ENCODE data around the gene WDR18. TPM values are rescaled to one million over a fixed set of nuclear protein-coding genes. Genes with fewer than 3 reads are reported as not detected.

WDR18 gene
- polyA plus RNA-seq, 1 of the 3 experiments (the other 2 are of a cell fraction), result 47.9 TPM

DNA sequence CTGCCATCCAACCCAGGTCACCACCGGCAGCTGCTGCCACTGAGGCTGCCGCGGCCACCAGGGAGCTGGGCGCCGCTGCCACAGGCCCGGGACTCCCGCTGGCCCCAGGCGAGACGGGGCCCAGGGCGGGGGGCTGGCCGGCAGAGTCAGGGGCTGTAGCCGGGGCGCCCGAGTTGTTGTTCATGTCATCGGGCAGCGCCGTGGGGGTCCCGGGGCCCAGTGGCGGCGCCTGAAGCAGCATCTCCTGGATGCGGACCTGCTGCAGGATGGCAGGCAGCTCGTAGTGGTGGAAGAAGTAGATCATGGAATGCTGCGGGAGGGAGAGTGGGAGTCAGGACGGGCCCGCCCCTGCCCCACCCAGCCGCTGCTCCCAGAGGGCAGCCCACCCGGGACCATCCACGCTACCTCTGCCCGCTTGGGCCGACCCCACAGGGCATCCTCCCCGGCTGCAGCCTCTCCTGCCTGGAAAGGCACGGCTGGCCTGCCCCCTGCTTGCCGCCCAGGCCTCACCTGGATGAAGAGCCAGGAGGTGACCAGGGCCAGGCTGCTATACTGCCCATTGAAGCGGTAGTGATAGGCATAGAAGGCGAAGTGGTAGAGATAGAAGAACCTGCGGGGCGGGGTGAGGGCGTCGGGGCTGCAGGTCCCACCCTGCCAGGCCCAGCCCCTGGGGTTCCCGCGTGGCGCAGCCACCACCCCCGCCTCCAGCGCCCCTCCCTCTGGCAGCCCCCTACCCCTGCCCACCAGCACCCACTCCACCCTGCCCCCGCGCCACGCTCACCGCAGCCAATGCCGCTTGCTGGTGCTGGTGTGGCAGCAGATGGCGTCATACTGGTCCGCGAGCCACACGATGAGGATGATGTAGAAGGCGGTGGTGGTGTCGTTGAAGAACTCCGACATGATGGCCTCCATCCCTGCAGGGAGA is 26.7 kb downstream of the WDR18 start (continued):
- no peak for TF ChIP-seq EZH2phosphoT487 (IDR thresholded peaks at IDR 0.05; ENCODE audit: borderline replicate concordance, low read depth)
- no peak for TF ChIP-seq ELF1 (IDR thresholded peaks at IDR 0.05)
- no peak for TF ChIP-seq NRF1 (IDR thresholded peaks at IDR 0.05; ENCODE audit: low read depth, low read length)
- no peak for TF ChIP-seq CHD2 (IDR thresholded peaks at IDR 0.05; ENCODE audit: low read length, partially characterized antibody)
- no peak for TF ChIP-seq RFX5 (IDR thresholded peaks at IDR 0.05; ENCODE audit: low read length)
- no peak for TF ChIP-seq USF1 (IDR thresholded peaks at IDR 0.05; ENCODE audit: borderline replicate concordance, low read depth)

- Histone ChIP-seq H3K36me3 (replicated peaks in 1 of 2; ENCODE audit: control insufficient read depth in 1 of 2, insufficient read depth in 2 of 2, low read length in 1 of 2) (peaks cover 0 to 51% of the 10 kb centered on the region in 2 experiments), H3K9me3 (no peaks in the 10 kb centered on the region), H3K9me2 (no peaks in the 10 kb centered on the region), H3K27ac (ENCODE audit: low read depth in 2 of 2, low read length in 1 of 2) (no peak overlapping the region), H3K4me3 (ENCODE audit: low read depth in 2 of 2, low read length in 1 of 2) (no peak overlapping the region), H4K20me1 (ENCODE audit: insufficient read depth) (peaks cover 34% of the 10 kb centered on the region), H3K4me1 (ENCODE audit: control insufficient read depth in 1 of 2, insufficient read depth in 2 of 2, low read depth in 1 of 2, low read length in 1 of 2) (peaks cover 0 to 5% of the 10 kb centered on the region in 2 experiments; a peak in 1 of 4 replicates), H3K4me2 (no peak overlapping the region), H3F3A (replicated peaks; ENCODE audit: insufficient read depth) (peaks cover under 1% of the 10 kb centered on the region), H2AFZ (ENCODE audit: low read depth) (no peak overlapping the region), H3K27me3 (ENCODE audit: insufficient read depth) (no peaks in the 10 kb centered on the region), H3K9ac (no peak overlapping the region), H3K79me2 (ENCODE audit: insufficient read depth) (peaks cover 34% of the 10 kb centered on the region)
- CTCF ChIA-PET, result no interaction called here
- WGBS (ENCODE audit: low lambda C conversion rate), result 94% methylated on average over 19 of the region's 36 CpGs
- POLR2A ChIA-PET, result no interaction called here
- TF ChIP-seq TEAD4 (IDR thresholded peaks at IDR 0.05; ENCODE audit: borderline replicate concordance, insufficient read depth) (no peak), EZH2phosphoT487 (IDR thresholded peaks at IDR 0.05; ENCODE audit: borderline replicate concordance, low read depth) (no peak), FOXJ3 (CRISPR knock-in tag; IDR thresholded peaks at IDR 0.05) (no peak), FOSL2 (IDR thresholded peaks at IDR 0.05; ENCODE audit: borderline replicate concordance, low read depth) (no peak), MEF2A (IDR thresholded peaks at IDR 0.05; ENCODE audit: borderline replicate concordance, low read depth) (no peak), TAF1 (IDR thresholded peaks at IDR 0.05; ENCODE audit: borderline replicate concordance, low read depth, low read length) (no peak)
- no peak for DNase-seq
Observed at GRCh38 chr19:1011831-1012333, 27.7 kb downstream of the WDR18 start.

DNA sequence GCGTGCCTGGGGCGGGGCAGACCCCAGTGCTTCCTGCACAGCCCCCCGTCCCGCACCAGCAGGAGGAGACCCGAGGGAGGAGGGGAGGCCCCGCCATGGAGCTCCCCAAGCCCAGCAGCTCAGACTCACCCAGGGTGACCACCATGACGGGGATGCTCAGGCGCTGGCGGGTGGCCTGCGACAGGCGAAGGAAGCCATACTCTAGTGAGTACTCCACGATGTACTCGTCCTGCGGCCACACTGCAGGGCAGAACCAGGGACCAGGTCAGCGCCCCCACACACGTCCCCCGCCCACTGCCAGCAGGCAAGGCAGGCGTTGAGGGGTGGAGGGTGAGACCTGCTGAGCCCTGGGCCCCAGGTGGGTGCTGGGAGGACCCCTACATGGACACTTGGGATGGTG is 28.2 kb downstream of the WDR18 start:
- TF ChIP-seq TAF1 (IDR thresholded peaks at IDR 0.05; ENCODE audit: borderline replicate concordance, low read depth, low read length) (no peak), FOXJ3 (CRISPR knock-in tag; IDR thresholded peaks at IDR 0.05) (no peak), EZH2phosphoT487 (IDR thresholded peaks at IDR 0.05; ENCODE audit: borderline replicate concordance, low read depth) (no peak), ELF1 (IDR thresholded peaks at IDR 0.05) (no peak), CHD2 (IDR thresholded peaks at IDR 0.05; ENCODE audit: low read length, partially characterized antibody) (no peak), USF1 (IDR thresholded peaks at IDR 0.05; ENCODE audit: borderline replicate concordance, low read depth) (no peak), JUND (IDR thresholded peaks at IDR 0.05) (no peak), CTCF (IDR thresholded peaks at IDR 0.05) (no peak), POLR2AphosphoS5 (IDR thresholded peaks at IDR 0.05; ENCODE audit: low read depth, low read length) (no peak), MXI1 (IDR thresholded peaks at IDR 0.05; ENCODE audit: low read depth, low read length) (no peak), YY1 (IDR thresholded peaks at IDR 0.05; ENCODE audit: low read depth) (no peak)
- TF ChIP-seq, protein P1, sequence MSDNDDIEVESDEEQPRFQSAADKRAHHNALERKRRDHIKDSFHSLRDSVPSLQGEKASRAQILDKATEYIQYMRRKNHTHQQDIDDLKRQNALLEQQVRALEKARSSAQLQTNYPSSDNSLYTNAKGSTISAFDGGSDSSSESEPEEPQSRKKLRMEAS (IDR thresholded peaks at IDR 0.05; ENCODE audit: low read depth), result no peak
- TF ChIP-seq, protein P2, sequence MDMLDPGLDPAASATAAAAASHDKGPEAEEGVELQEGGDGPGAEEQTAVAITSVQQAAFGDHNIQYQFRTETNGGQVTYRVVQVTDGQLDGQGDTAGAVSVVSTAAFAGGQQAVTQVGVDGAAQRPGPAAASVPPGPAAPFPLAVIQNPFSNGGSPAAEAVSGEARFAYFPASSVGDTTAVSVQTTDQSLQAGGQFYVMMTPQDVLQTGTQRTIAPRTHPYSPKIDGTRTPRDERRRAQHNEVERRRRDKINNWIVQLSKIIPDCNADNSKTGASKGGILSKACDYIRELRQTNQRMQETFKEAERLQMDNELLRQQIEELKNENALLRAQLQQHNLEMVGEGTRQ (IDR thresholded peaks at IDR 0.05; ENCODE audit: borderline replicate concordance, low read depth, low read length), result no peak
- H3K79me2 ChIP-seq (ENCODE audit: insufficient read depth), result peaks cover 38% of the 10 kb centered on the region
- H3K9ac ChIP-seq, result no peak overlapping the region
- peaks cover 0 to 5% of the 10 kb centered on the region in 2 experiments; a peak in 1 of 4 replicates for H3K4me1 ChIP-seq (ENCODE audit: control insufficient read depth in 1 of 2, insufficient read depth in 2 of 2, low read depth in 1 of 2, low read length in 1 of 2)
- WGBS (ENCODE audit: low lambda C conversion rate), result 99% methylated on average over 12 of the region's 18 CpGs
- no peaks in the 10 kb centered on the region for H3K9me2 ChIP-seq
- no peak for DNase-seq
- H3F3A ChIP-seq (replicated peaks; ENCODE audit: insufficient read depth), result no peaks in the 10 kb centered on the region
- H2AFZ ChIP-seq (ENCODE audit: low read depth), result no peak overlapping the region
- H4K20me1 ChIP-seq (ENCODE audit: insufficient read depth), result peaks cover 38% of the 10 kb centered on the region
- H3K27ac ChIP-seq (ENCODE audit: low read depth in 2 of 2, low read length in 1 of 2), result no peak overlapping the region
- CTCF ChIA-PET, result no interaction called here
- POLR2A ChIA-PET, result no interaction called here
- H3K4me2 ChIP-seq, result no peak overlapping the region
- no peaks in the 10 kb centered on the region for H3K9me3 ChIP-seq
- no peak overlapping the region for H3K4me3 ChIP-seq (ENCODE audit: low read depth in 2 of 2, low read length in 1 of 2)
- peaks cover 0 to 51% of the 10 kb centered on the region in 2 experiments for H3K36me3 ChIP-seq (replicated peaks in 1 of 2; ENCODE audit: control insufficient read depth in 1 of 2, insufficient read depth in 2 of 2, low read length in 1 of 2)
- no peaks in the 10 kb centered on the region for H3K27me3 ChIP-seq (ENCODE audit: insufficient read depth)

Measured in SK-N-SH (cell line).